ENCODE results near the gene SLC6A6.

Gene SLC6A6

DNA sequence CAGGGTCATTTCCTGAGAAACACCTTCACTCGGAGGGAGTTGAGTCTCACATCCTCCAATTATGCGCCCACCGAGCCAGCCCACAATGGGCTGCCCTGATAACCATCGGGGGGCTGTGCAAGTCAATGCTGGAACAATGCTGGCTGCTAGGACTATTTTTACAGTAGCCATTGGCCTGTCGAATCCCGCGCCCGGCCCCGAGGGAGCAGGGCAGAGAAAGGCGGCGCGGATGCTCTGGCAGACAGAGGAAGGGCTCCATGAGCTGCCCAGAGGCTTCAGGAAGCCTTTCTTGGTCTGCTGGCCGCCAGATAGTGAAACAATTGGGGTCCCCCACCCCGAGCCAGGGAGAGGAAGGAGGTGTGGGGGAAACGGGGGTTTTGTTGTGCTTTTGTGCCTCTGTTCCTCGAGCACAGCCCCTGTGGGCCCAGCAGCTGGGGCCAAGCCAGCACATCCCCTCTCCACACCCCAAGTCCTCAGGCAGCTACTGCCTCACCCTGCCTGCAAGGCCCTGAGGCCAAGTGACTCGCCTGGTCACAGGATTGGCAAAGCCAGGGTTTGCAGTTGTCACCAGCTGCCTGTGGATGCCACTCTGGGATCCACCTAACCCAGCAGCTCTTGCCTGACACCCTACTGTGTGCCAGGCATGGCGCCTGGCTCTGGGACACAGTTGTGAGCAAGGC is 39.0 kb downstream of the SLC6A6 start:
- no peak for DNase-seq

DNA sequence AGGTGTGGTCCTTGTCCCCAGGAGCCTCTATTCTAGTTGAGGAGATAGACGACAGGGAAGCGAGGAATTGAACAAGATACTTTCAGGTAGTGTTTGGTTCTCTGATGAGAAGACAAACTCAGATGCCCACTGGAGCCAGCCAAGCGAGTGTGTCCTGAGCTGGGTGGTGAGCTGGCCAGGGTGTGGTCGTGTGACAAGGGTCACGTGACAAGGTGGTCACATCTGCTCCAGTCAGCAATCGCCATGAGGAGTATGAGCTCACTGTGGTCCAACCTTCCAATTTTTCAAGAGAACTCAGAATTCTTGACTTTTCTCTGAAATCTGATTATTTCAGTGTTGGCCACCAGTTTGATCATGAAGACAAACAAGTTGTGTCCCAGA is 39.5 kb downstream of the SLC6A6 start:
- TF ChIP-seq, protein P1, sequence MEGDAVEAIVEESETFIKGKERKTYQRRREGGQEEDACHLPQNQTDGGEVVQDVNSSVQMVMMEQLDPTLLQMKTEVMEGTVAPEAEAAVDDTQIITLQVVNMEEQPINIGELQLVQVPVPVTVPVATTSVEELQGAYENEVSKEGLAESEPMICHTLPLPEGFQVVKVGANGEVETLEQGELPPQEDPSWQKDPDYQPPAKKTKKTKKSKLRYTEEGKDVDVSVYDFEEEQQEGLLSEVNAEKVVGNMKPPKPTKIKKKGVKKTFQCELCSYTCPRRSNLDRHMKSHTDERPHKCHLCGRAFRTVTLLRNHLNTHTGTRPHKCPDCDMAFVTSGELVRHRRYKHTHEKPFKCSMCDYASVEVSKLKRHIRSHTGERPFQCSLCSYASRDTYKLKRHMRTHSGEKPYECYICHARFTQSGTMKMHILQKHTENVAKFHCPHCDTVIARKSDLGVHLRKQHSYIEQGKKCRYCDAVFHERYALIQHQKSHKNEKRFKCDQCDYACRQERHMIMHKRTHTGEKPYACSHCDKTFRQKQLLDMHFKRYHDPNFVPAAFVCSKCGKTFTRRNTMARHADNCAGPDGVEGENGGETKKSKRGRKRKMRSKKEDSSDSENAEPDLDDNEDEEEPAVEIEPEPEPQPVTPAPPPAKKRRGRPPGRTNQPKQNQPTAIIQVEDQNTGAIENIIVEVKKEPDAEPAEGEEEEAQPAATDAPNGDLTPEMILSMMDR (IDR thresholded peaks at IDR 0.05; ENCODE audit: low read depth, low read length, missing control alignments) = no peak
- Histone ChIP-seq H3K4me3 (ENCODE audit: low read depth, low read length) (no peak overlapping the region), H3K27me3 (replicated peaks) (no peaks in the 10 kb centered on the region), H3K36me3 (replicated peaks) (peaks cover 15% of the 10 kb centered on the region), H3K27ac (no peak overlapping the region)
- in situ Hi-C loops (cut with HindIII; ENCODE audit: low pct_ligation_motif_present, low sequenced_read_pairs) = no loop called here
- no peak for DNase-seq

More for the DNA sequence above, 39.0 kb downstream of the SLC6A6 start:
- in situ Hi-C loops (cut with HindIII; ENCODE audit: low pct_ligation_motif_present, low sequenced_read_pairs) = no loop called here
- Histone ChIP-seq H3K27ac (no peak overlapping the region), H3K27me3 (replicated peaks) (no peaks in the 10 kb centered on the region), H3K4me3 (ENCODE audit: low read depth, low read length) (no peak overlapping the region), H3K36me3 (replicated peaks) (peaks cover 10% of the 10 kb centered on the region)
- TF ChIP-seq, protein P1 (IDR thresholded peaks at IDR 0.05; ENCODE audit: low read depth, low read length, missing control alignments) = no peak

DNA sequence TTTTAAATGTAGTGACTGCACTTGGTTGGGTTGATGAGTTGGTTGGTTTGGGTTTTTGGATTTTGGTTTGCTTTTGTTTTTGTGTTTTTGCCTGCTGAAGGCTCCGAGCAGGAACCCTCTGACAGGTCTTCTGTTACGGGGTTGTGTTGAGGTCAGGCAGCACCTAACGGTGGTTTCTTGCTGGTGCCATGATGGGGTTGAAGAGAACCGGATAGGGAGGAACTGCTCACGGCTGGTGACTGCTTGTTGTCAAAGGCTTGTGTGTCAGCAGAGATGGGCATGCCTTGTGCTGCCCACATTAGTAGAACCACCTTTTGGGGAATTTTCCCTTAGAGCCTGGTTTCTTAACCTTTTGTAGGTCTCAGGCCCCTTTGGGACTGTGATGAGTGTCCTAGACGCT is 42.0 kb downstream of the SLC6A6 start:
- in situ Hi-C loops (cut with HindIII; ENCODE audit: low pct_ligation_motif_present, low sequenced_read_pairs) = no loop called here
- DNase-seq = no peak
- TF ChIP-seq, protein P1 (IDR thresholded peaks at IDR 0.05; ENCODE audit: low read depth, low read length, missing control alignments) = no peak
- no peak overlapping the region for H3K27ac ChIP-seq
- no peak overlapping the region for H3K4me3 ChIP-seq (ENCODE audit: low read depth, low read length)
- peaks cover 37% of the 10 kb centered on the region for H3K36me3 ChIP-seq (replicated peaks)
- no peaks in the 10 kb centered on the region for H3K27me3 ChIP-seq (replicated peaks)

DNA sequence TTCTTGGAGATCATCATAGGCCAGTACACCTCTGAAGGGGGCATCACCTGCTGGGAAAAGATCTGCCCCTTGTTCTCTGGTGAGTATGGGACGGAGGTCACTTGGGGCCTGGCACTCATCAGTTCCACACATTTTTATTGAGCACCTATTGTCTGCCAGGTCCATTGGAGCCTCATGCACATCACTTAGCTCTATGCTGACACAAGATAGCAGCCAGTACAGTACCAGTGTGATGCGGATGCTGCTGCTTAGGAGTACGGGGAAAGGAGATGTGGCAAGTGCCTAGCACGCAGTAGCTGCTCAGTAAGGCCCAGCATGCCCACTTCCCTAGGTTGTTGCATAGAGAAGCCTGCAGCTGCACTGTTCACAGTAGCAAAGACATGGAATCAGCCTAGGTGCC is 43.4 kb downstream of the SLC6A6 start:
- Histone ChIP-seq H3K27ac (no peak overlapping the region), H3K27me3 (replicated peaks) (no peaks in the 10 kb centered on the region), H3K36me3 (replicated peaks) (peaks cover 37% of the 10 kb centered on the region), H3K4me3 (ENCODE audit: low read depth, low read length) (no peak overlapping the region)
- TF ChIP-seq, protein P1 (IDR thresholded peaks at IDR 0.05; ENCODE audit: low read depth, low read length, missing control alignments) = no peak
- DNase-seq = no peak
- in situ Hi-C loops (cut with HindIII; ENCODE audit: low pct_ligation_motif_present, low sequenced_read_pairs) = no loop called here

- H3K27me3 ChIP-seq (replicated peaks) = no peaks in the 10 kb centered on the region
- no peak overlapping the region for H3K27ac ChIP-seq
- peaks cover 37% of the 10 kb centered on the region for H3K36me3 ChIP-seq (replicated peaks)
- no peak overlapping the region for H3K4me3 ChIP-seq (ENCODE audit: low read depth, low read length)
- DNase-seq = no peak
- in situ Hi-C loops (cut with HindIII; ENCODE audit: low pct_ligation_motif_present, low sequenced_read_pairs) = no loop called here
- TF ChIP-seq, protein P1 (IDR thresholded peaks at IDR 0.05; ENCODE audit: low read depth, low read length, missing control alignments) = no peak
Observed at GRCh38 chr3:14446988-14447570, 44.7 kb downstream of the SLC6A6 start.
